Coronary artery (tissue), 2 donors: ENCODE measurements around the gene TNRC6B.
A peak's percentile ranks its signal among the peaks of the same experiment; 100 is the strongest.

Experiments
- DNase-seq: peaks from one replicate; pipeline ENCODE4 v3.0.0-alpha.2; 2017; ENCODE audit warnings: low spot score
- H3K27ac ChIP-seq, 2 donors: fragments of 200-600 bp; sonication (generic); one replicate each; pipeline ENCODE4 v1.5.1; 2016 to 2019
- H3K4me3 ChIP-seq: fragments of 200-600 bp; sonication (generic); 2 replicates; pipeline ENCODE4 v1.5.1; 2016; ENCODE audit warnings: mild to moderate bottlenecking, moderate library complexity
- CTCF ChIP-seq: fragments of 200-600 bp; sonication (generic); IDR thresholded peaks from one replicate; pipeline ENCODE4 v1.5.1; 2019; ENCODE audit warnings: antibody characterized with exemption

TNRC6B gene

GRCh38 chr22:40341604-40342003, 163.9 kb downstream of the TNRC6B start:
- Histone ChIP-seq H3K27ac (no peak overlapping the region), H3K4me3 (no peak overlapping the region)
- no peak for TF ChIP-seq CTCF
- DNase-seq: no peak

GRCh38 chr22:40342521-40342920, 164.8 kb downstream of the TNRC6B start:
- DNase-seq: no peak
- H3K4me3 ChIP-seq: no peak overlapping the region
- TF ChIP-seq CTCF: no peak
- H3K27ac ChIP-seq: no peak overlapping the region

- Histone ChIP-seq H3K27ac (peak overlapping the region in 1 of 2 donors; percentile 78), H3K4me3 (peak overlapping the region; percentile 87)
- no peak for TF ChIP-seq CTCF
- no peak for DNase-seq
These were observed 167.5 kb downstream of the TNRC6B start for GRCh38 chr22:40345271-40345670.

- TF ChIP-seq CTCF: no peak
- Histone ChIP-seq H3K27ac (peak overlapping the region; percentile 78 to 92), H3K4me3 (peak overlapping the region; percentile 87)
- DNase-seq: no peak
These were observed 168.1 kb downstream of the TNRC6B start for GRCh38 chr22:40345815-40346184.

- peak within 1 kb of the TSS; percentile 78 to 92 for H3K27ac ChIP-seq
- peak; percentile 92 for DNase-seq
- TF ChIP-seq CTCF: no peak
- peak within 1 kb of the TSS; percentile 87 for H3K4me3 ChIP-seq
These were observed 168.7 kb downstream of the TNRC6B start, which contains the start of gene ADSL for GRCh38 chr22:40346185-40347118. Gene ADSL (plus strand): TSS chr22:40346500. CDS start chr22:40346559, 59 bp downstream.

GRCh38 chr22:40347300-40347699, 169.6 kb downstream of the TNRC6B start:
- H3K27ac ChIP-seq: peak overlapping the region; percentile 78 to 92
- no peak for DNase-seq
- no peak for TF ChIP-seq CTCF
- peak overlapping the region; percentile 87 for H3K4me3 ChIP-seq
